OCI-M1 (cell line): ENCODE data around the gene ZNF396.

Source experiments
- DNase-seq: peaks from one replicate; lab custom pipeline; 2025; lab: John Stamatoyannopoulos, UW

ZNF396 gene

DNA sequence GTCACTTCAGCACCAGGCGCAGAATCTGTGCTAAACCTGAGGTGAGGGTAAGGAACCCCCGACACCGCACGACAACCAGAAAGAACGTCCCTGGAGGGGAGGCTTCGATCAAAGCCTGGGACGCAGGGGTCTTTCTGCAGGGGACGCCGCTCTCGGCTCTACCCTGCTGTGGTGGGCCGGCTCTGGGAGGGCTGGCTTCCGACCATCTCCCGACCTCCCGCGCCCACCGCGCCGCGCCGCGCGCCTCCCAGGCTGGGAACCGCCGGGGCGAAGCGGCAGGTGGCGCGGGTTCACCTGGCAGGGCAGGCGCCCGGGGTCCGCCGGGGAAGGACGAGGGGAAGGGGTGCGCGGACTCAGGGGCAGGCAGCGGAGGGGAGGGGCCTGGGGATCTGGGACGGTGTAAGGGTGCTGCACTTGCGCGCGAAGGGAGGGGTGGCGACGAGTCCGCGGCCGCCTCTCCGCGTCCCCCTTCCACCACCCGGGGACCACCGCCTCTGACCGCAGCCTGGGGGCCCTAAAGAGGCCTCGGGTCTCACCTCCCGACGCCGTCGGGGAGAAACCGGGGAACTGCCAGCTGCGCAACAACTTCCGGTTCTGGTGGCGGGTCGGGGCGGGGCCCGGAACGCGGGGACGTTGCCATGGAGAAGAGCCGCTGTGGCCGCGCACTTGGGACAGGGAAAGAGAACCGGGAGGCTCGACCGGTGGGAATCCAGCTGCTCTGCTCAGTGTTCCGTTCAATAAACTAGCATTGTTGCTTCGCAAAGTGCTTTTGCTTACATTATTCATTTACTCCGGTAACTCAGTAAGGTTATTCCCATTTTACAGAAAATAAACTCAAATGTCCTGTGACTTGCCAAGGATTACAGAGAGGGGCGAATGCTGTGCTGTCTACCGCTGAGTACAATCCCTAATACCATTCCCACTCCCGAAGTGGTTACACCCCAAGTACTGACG, at the start of gene ZNF396:
Gene ZNF396, minus strand, starts transcription at position 596 of the 954 bp plus-strand sequence. CDS start 3,045 bp downstream, outside the sequence.
- peak; percentile 53 for DNase-seq

DNA sequence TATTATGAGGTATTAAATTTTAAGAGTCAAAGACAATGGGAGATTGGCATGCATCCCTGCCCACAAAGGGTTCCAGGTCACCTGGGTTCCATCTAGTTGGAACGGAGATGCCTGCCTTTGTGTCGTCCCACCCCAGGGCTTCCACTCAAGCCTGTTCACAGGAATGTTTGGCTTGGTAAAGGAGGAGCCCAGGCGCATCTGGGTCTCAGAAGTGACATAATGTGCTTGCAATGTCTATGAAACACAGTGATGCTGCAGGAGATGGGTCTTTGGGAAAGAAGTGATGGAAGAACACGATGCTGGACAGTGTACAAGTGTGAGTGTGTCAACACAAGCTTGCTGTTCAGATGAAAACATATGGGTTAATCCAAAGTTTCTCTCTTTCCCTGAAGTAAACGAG, 49.6 kb upstream of the ZNF396 start:
- no peak for DNase-seq

GRCh38 chr18:35424356-35424755, 47.2 kb upstream of the ZNF396 start:
- no peak for DNase-seq

DNA sequence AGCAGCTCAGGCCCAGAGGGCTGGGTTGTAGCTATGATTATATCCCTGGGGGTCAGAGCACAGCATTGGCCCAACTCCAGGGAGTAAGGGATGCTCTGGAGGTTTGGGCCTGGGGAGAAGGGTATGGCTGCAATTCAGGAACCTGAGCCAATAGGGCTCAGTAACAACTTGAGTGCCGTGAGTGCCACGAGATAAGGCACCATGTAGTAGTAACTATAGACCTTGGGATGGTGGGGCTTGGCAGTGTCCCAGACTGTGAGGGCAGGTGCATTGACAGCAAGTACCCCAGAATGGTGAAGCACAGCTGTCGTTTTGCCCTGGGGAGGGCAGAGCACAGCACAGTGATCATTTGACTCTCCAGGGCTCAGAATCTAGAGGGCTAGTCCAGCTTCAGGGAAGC, 45.1 kb upstream of the ZNF396 start:
- no peak for DNase-seq

- DNase-seq, result no peak
Measured at GRCh38 chr18:35418610-35419009, 41.5 kb upstream of the ZNF396 start.

- no peak for DNase-seq
Measured at GRCh38 chr18:35417223-35417622, 40.1 kb upstream of the ZNF396 start.

DNA sequence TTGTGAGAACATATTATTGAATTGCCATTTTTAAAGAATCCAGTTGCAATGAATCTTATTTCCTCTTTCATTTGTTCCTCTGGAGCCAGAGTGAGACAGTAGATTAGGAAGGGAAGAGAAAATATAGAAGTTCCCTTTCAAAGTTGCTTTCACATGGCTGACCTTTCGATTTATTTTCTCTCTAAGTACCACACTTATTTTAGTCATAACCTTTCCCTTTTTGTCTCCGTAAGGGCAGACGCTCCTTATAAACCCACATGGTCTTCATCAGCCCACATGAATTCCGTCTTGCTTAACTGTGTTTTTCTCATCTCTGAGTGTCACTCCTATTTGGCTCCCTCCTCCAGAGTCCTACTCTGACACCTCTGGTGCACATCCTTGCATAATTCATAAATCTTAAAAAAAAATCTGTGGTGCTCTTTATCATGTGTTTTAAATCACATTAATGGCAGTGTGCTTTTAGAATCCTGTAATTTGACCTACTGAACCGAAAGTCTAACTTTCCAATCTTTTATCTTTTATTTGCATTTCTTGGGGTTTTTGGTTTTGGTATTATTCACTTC, 38.5 kb upstream of the ZNF396 start:
- peak; percentile 29 for DNase-seq

GRCh38 chr18:35413163-35413511, 36.0 kb upstream of the ZNF396 start:
- DNase-seq, result no peak

DNA sequence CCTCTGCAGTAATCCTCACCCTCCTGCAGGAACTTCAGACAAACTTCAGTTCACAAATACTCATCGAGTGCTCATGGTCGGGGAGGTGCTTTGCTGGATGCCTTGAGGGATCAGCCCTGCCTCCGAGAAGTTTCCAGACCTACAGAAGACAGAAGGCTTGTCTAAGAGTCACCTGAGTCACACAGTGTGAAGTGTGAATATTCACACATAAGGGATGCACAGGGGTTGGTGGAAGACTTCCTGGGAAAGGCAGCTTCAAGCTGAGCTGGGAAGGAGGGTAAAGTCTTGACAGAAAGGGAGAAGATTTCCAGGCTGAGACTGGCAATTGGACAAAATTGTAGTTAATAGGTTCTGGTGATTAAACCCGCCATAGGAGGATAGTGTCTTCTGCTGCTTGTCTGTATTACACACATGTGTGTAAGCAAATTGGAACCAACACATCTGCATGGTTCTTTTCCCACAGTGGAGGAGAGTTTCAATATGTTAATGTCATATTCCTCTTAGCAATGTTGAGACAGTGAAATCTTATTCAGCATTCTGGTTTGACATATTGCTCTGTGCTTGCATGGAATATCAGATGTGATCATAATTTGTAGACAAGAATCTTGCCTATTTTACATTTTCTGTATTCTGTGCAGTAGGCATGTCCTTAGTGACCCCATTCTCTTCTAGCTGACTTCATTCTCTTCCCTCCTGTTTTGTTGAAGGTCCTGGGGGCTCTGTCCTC, 34.7 kb upstream of the ZNF396 start:
- DNase-seq, result no peak

DNA sequence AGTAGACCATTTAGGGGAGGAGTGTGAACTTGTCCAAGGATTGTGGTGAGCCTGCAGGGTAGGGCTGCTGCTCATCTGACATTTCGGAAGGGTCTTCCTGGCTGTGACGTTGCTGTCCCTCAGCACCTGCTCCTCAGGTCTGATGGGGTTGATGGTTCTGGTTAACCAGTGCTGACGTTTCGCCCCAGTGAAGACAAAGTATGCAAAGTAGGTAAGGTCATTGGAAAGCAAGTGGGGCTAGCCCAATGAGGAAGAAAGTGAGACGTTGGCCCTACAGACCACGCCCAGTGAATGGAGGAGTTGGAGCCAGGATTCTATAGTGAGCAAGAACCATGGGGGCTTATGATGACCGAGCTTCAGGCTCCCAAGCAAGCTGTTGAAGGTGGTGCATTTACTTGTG, 33.4 kb upstream of the ZNF396 start:
- no peak for DNase-seq

GRCh38 chr18:35409911-35410310, 32.8 kb upstream of the ZNF396 start:
- peak; percentile 5 for DNase-seq

DNA sequence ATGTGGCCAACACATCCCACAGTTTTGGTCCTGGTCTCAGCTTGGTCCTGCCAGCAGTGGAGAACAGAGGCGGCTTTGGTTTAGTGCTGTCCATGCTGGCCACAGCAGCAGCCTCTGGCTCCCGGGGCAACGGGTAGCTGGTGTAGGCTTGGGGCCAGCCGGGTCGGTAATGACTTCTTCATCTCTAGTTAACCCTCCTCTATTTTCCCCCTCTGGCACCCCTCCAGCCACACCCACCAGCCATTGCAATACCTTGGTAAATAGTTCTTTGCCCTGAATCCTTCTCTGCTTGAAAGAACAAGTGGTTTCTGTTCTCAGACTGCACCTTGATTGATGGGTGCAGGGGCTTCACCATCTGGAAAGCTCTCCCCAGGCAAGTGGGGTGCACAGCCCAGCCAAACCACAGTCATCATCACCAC, 31.7 kb upstream of the ZNF396 start:
- no peak for DNase-seq

GRCh38 chr18:35407871-35408481, 30.8 kb upstream of the ZNF396 start:
- DNase-seq, result peak; percentile 85

DNA sequence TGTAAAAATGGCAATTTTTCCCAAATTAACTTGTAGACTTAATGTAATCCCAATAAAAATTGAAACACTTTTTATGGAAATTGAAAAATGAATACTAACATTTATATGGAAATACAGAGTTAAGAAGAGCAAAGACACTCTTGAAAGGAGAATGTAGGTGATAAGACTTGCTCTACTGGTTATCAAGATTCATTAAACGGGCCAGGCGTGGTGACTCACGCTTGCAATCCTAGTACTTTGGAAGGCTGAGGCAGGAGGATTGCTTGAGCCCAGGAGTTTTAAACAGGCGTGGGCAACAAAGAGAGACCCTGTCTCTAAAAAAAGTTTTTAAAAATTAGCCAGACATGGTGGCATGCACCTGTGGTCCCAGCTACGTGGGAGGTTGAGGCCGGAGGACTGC, 29.5 kb upstream of the ZNF396 start:
- DNase-seq, result peak; percentile 34

DNA sequence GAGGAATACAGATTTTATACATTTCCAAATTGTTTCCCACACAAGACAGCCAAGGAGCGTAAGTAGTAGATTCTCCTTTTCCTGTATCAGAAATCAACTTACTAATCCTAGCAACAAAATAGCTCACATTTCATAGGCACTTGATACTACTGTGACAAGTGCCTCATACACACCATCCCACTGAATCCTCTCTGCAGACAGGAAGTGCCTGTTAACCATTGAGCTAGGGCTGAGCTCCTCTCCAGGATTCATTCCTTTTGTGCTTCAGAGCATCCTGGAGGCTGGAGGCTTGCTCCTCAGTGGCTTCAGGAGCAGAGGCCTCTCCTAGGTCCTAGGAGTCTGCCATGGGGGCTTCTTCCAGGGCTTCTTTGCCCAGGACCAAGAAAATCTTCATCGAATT, 20.8 kb upstream of the ZNF396 start:
- no peak for DNase-seq

- no peak for DNase-seq
Measured at GRCh38 chr18:35393716-35394115, 16.6 kb upstream of the ZNF396 start.

DNA sequence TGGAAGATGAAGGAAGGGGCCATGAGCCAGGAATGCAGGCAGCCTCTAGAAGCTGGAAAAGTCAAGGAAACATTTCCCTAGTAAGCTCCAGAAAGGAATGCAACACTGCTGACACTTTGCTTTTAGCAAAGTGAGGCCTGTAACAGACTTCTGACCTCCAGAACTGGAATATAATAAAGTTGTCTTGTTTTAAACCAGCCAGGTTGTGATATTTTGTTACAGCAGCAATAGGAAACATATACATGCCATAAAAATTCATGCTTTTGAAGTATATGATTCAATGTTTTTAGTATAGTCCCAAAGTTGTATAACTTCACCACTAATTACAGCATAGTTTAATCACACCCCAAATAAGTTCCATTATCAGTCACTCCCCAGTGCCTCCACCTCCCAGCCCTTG, 15.2 kb upstream of the ZNF396 start:
- DNase-seq, result no peak

DNA sequence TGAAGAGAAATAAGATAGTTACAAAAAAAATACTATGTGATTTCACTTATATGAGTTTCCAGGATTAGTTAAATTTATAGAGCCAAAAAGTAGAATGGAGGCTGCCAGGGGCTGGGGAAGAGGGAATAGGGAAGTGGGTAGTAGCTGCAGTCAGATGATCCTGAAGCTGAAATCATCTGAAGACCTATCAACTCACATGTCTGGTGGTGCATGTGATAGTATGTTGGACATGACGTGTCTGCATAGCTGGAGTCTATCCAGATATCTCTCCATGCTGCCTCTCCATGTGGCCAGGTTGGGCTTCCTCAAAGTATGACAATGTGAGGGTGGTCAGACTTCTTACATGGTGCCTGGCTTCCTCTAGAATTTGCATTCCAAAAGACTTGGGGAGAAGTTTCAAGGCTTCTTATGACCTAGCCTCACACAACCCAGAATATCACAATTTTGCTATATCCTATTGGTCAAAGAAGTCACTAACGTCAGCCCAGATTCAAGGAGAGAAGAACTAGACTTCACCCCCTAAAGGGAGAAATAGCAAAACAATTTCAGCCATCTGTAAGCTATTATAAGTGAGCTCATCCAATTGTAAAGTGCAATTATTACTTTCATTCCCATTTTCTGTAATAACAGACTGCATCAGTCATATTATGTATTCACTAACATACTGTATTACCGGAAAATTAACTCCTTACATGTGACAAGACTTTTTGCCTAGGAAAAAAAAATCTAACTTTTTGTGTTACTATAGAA, 14.0 kb upstream of the ZNF396 start:
- DNase-seq, result peak; percentile 39

DNA sequence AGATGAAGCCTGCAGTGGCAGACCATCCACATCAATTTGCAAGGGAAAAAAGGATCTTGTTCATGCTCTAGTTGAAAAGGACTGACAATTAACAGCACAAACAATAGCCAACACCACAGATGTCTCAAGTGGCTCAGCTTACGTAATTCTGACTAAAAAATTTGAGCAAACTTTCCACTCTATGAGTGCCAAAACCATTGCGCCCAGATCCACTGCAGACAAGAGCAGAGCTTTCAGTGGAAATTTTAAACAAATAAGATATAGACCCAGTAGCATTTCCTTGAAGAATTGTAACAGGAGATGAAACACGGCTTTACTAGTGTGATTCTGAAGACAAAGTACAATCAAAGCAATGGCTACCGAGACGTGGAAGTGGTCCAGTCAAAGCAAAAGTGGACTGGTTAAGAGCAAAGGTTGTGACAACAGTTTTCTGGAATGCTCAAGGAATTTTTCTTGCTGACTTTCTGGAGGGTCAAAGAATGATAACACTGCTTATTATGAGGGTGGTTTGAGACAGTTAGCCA, 12.0 kb upstream of the ZNF396 start:
- no peak for DNase-seq

DNA sequence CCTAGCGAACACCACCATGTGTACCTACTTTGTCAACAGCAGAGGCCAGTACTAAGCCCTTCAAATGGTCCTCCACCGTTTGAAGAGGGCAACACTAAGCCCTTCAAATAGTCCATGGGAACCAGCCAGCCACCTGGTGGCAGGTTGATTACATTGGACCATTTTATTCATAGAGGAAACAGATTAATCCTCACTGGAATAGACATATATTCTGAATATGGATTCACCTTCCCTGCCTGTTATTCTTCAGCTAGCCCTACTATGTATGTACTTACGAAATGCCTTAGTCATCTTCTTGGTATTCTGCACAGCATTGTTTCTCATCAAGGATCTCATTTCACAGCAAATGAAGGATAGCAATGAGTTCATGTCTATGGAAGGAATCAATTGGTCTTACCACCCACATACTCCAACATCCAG, 10.0 kb upstream of the ZNF396 start:
- peak; percentile 18 for DNase-seq

DNA sequence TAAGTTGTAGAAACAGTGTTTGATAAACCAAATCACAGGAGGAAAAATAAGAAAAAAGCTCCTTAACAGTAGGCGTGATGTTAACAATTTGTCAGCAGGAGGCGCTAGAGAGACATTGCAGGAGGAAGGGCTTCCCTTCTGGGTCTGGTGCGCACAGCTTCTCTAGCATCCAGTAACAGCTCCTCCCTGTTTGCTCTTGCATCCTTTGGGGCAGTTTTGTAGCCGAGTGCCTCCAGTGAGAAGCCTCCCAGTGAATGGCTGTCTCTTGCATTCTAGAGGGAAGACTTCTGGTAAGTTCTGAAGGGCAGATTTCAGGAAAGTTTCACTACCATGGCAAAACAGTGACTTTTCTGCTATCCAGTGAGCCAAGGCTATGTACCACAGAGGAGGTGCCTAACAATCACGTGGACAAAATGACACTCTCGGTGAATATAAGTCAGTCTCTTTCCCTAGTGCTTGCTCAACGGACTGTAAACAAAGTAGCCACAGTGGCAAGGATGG, 9.5 kb upstream of the ZNF396 start:
- DNase-seq, result peak; percentile 75
